HG03571 (cell line): Measurements from ENCODE around the gene MYH1.

Source experiments
- ATAC-seq: cut with Tn5 transposase; IDR thresholded peaks from one replicate; pipeline ENCODE4 v1.9.1; 2021; ENCODE audit not compliant: unreplicated experiment

The MYH1 gene

GRCh38 chr17:10492004-10492403 is 26.3 kb downstream of the MYH1 start:
- no peak for ATAC-seq

GRCh38 chr17:10482252-10482651 is 36.1 kb downstream of the MYH1 start:
- no peak for ATAC-seq

GRCh38 chr17:10477701-10478100 is 40.6 kb downstream of the MYH1 start:
- no peak for ATAC-seq

GRCh38 chr17:10474536-10474935 is 43.8 kb downstream of the MYH1 start:
- ATAC-seq, result no peak

GRCh38 chr17:10471858-10472257 is 46.5 kb downstream of the MYH1 start:
- ATAC-seq, result no peak

GRCh38 chr17:10469459-10469858 is 48.9 kb downstream of the MYH1 start, which contains the start of gene MYH4:
TSS of gene MYH4 (minus strand) at chr17:10469559. CDS start at chr17:10466745, 2,814 bp downstream.
- ATAC-seq, result no peak

GRCh38 chr17:10463402-10463801 is 54.9 kb downstream of the MYH1 start:
- no peak for ATAC-seq

- no peak for ATAC-seq
Observed at GRCh38 chr17:10460062-10460461, 58.3 kb downstream of the MYH1 start.

GRCh38 chr17:10458701-10459100 is 59.6 kb downstream of the MYH1 start:
- no peak for ATAC-seq

GRCh38 chr17:10457952-10458351 is 60.4 kb downstream of the MYH1 start:
- ATAC-seq, result no peak

- no peak for ATAC-seq
Observed at GRCh38 chr17:10447026-10447931, 71.1 kb downstream of the MYH1 start.
